GM18907 (cell line): ENCODE results near the gene ZNF362.

Source experiments
- ATAC-seq: cut with Tn5 transposase; IDR thresholded peaks from one replicate; pipeline ENCODE4 v1.9.1; 2021; ENCODE audit warnings: mild to moderate bottlenecking, moderate library complexity; ENCODE audit not compliant: unreplicated experiment

The ZNF362 gene

DNA sequence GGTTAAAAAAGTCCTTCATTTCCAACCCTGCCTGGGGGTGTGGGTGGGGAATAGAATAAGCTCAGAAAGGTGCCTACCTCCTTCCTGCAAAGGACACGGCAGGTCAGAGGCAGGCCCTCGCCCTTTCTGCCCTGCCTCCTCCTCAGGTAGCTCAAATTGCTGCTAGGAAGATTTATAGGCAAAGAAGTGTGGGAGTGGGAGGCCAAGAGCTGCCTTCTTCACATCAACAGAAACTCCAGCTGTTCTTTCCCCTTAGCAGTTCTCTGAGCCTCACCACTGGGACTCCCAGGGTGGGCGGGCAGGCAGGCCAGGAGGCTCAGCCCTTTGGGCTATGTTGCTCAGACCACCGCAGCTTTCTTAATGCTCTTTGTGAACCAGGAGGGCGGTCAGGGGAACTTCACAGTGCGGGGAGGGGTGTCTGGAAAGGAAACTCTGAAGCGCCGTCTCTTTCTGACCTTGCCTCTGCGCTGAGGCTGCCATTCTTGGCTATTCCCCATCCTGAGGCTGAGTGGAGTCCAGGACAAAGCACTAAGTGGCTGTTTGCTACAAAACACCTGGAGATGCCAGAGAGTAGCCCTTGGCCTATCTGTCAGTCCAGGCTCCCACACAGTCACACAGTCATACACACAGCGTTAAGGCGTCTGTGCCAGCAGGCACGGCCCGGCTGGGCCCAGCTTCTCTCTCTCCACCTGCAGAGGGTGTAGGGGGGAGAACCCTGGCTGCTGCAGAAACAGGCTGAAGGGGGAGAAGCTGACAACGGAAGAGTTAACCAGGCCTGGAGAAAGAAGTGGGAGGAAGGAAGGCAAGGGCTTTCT is 67.6 kb downstream of the ZNF362 start:
- no peak for ATAC-seq

- ATAC-seq = no peak
Measured at GRCh38 chr1:33324677-33325575, 68.6 kb downstream of the ZNF362 start.

DNA sequence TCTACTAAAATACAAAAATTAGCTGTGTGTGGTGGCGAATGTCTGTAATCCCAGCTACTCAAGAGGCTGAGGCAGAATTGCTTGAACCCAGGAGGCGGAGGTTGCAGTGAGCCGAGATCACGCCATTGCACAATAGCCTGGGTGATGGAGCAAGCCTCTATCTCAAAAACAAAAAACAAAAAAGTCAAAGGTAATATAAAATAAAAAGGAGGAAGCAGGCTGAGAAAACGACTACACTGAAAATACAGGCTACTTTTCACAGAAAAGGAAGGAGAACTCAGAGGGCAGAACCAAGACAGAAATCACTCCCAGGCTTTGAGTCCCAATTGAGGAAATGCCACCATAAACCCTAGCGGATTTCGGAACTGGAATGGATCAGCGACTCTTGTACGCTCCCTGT is 70.5 kb downstream of the ZNF362 start:
- ATAC-seq = no peak

- no peak for ATAC-seq
Measured at GRCh38 chr1:33327587-33328325, 71.5 kb downstream of the ZNF362 start.

- no peak for ATAC-seq
Measured at GRCh38 chr1:33328817-33329216, 72.5 kb downstream of the ZNF362 start.

DNA sequence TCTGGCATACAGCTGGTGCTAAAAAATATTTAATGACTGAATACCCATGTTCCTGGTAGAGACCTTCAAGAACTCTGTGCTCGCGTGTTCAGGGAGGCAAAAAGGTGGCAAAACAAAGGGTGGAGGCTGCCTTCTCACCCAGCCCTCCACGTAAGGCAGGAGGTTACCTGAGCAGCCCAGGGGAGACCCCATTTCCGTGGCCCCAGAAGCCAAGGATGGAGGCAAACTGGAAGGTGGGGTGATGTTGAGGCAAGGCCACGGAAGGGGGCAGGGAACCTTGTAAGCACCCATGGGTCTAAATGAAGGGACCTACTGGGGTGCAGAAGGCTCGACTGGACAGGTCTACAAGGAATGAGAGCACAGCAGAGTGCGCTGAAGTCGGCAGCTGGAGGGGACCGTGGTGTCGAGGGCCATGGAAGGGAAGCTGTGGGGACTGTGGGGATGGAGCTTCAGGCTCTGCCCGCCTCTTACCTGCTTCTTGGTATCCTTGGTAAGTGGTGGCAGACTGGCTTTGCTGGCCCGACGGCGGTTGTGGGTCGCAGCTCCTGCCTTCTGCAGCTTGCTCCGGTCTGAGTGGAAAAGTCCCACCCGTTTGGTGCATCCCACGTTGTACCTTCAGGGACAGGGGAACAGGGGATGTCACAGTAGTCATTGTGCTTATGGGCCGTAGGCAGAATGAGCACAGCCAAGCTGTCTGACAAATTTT is 73.5 kb downstream of the ZNF362 start:
- no peak for ATAC-seq

DNA sequence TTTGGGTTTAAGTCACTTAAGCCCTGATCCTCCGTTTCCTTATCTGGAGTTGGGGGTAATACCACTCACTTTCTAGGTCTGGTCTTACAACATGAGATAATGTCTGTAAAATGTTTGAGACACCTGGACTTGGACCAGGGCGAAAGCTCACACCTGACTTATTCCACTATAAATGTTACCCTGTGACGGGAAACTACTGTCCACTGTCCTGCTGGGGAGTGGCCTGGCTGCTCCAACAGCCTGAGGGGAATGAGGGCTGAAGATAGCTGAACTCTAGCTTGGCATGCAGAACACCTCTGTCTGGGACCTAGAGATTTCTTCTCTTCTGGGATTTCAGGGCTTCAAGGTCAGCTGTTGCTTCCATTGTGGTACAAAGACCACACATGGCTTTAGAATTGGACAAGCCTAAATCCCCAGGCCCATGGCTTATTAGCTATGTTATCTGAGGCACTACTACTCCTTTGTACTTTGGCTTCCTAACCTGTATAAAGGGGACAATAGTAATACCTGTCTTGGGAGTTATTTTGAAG is 74.1 kb downstream of the ZNF362 start:
- ATAC-seq = no peak

GRCh38 chr1:33330906-33331305 is 74.6 kb downstream of the ZNF362 start:
- no peak for ATAC-seq

GRCh38 chr1:33331444-33332356 is 75.4 kb downstream of the ZNF362 start:
- ATAC-seq = no peak

- no peak for ATAC-seq
Measured at GRCh38 chr1:33332357-33332789, 76.1 kb downstream of the ZNF362 start.

DNA sequence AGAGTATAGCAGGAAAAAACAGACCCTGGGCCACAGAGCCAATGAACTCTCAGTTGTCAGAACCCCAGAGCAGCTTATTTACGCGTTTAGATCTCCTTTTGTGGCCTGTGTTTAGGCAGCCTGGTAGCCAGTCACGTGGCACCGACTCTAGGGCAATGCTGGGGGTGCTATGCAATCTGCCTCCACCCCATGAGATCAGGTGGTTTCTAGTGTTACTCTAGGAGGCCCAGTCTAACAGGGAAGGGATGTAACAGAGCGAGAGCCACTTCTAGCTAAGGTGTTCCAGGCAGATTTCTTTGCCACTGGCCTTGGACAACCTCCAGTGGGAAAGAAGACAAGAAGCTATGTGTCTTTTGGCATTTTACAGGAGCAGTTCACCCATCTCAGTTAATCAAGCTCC is 76.6 kb downstream of the ZNF362 start:
- no peak for ATAC-seq

DNA sequence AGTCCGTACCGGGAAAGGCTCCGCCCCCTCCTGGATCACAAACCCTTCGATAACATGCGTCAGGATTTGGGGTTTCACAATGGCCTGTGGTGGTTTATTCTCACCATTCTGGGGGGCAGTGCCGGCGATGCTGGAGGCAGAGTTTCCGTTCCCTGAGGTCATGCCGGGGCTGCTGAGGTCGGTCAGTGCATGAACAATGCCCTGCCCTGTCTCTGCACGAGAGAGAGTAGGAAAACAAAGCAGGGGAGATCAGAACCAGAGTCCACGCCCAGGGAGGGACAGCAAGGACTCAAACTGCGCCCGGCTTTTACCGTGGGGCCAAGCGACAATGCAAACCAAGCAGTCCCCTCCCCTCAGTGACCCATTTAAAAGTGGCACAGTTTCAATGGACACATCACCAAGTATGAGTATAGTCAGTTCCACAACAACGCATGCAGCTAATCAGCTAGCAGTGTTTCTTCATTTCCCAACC is 77.8 kb downstream of the ZNF362 start:
- ATAC-seq = no peak

DNA sequence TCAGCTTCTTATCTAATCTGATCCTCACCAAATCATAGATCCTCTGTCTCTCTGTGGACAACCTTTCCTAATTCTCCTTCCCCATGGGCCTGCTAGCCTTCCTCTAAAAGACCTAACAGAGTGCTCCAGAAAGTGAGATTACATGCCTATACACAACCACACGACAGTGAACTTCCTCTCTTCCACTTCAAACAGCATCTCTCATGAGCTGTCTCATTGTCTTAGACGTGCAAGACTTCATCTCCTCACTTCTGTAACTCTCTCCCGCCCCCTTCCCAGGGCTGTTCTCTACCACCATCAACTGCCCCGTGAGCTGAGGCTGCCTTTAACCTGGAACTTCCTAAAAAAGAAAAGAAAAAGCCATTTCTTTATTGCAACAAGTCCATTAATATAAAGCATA is 78.7 kb downstream of the ZNF362 start:
- no peak for ATAC-seq

DNA sequence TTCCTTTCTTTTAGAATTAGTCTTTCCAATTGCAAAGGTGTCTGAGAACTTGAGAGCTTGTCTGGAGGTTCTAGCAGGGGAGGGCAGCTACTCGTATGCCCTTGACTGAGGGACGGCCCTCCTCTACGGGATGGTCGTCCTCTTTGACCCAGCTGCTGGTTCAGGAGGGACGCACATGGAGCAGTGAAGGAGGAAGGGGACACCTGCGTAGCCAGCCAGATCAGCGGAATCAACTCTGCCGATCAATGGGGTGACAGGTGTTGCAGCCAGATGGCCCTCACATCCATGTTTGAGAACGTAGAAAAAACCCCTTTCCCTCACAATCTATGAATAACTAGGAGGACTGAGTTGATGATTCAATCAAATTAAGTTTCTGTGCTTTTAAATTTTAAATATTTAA is 80.3 kb downstream of the ZNF362 start:
- ATAC-seq = no peak

DNA sequence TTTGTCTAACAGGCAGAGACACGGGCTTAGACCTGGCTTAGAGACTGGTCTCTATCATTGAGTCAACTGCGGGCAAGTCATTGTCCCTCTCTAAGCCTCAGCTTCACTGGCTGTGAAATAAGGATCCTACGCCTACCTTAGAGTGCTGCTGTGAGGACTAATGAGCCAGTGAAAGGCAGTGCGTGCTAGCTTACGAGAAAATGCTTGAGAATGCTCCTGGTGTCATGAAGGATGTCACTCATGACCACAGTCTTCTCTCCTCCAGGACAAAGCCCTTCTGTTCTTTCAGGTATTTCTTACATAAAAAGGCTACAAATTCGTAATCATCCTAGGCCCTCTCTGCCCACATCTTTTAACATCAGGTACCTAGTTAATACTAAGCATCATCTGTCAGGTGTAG is 81.1 kb downstream of the ZNF362 start:
- no peak for ATAC-seq

GRCh38 chr1:33338048-33338439 is 81.8 kb downstream of the ZNF362 start:
- ATAC-seq = no peak

DNA sequence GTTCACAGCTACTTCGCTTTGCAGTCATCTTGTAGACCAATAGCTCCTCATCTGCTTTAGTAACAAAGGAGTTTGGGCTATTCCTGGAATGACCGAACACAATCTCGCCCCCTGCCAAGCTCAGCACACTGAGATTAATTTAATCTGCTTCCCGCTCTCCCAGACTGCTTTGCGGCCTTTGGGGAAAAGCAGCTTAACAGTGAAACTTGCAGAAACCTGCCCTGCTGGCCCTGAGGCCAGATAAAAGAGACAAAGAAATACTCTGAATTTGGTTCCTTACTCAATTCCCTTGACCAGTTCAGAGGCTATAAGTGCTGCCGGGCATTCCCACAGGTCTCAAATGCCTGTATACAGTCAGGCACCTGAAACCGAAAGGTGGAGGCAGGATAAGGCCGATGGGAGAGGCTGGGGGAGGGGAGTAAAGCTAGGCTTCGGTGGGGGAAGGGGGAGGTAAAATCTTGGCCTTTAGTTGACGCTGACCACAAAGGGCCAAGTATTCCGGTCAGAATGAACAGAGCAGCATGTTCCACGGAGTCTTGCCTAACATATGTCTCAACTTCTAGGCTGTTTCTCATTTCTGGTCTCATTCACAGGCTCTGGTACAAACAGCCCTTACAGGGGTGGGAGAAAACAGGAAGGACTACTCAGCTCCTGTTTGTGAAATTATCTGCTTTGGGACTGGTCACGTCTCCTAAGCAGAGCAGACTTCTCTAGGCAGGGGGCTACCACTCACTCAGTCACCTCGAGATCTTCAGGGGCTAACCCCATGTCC is 82.3 kb downstream of the ZNF362 start:
- ATAC-seq = no peak

- no peak for ATAC-seq
Measured at GRCh38 chr1:33339413-33339812, 83.1 kb downstream of the ZNF362 start.

DNA sequence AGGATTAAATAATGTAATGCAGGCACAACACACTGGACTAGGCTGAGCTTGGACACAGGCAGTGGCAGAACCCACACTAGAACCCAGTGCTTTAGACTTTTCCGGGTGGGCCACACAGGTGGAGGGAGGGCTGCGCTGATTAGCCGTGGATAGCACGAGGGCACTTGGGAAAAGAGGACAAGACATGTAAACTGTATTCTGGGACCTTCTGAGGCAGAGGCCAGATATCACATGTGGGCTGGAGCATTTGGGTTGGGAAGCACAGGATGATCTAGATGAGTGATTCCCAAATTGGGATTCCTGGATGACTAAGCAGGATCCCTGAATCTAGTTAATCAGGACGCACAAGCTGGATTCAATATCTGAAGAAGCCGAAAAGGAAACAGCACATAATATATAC is 84.9 kb downstream of the ZNF362 start:
- ATAC-seq = no peak
